ENCODE measurements around the gene ACAN. TPM values are rescaled to one million over a fixed set of nuclear protein-coding genes. Genes with fewer than 3 reads are reported as not detected.

ACAN gene
- total and polyA plus RNA-seq, 4 donors: 11.5 to 25.5 (median 17.4) TPM

DNA sequence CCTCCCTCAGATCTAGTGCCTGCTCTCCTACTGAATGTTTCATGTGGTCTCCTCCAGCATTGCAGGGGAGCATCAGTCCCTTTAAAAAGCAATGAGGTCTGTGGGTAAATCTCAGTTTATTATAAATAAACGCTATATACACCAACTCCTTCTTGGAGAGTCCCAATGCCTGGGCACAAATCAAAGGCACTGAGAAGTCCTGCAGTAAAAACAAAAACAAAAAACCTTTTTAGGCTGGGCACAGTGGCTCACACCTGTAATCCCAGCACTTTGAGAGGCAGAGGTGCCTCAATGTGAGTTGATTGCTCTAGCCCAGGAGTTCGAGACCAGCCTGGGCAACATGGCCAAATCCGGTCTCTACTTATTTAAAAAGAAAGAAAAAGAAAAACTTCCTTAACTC lies 45.0 kb downstream of the ACAN start:
- no peak overlapping the region for H3K4me3 ChIP-seq (ENCODE audit: low read depth, low read length)
- peaks cover 15% of the 10 kb centered on the region for H3K36me3 ChIP-seq (ENCODE audit: control insufficient read depth, insufficient read depth, low read length)
- H3K27me3 ChIP-seq (ENCODE audit: control insufficient read depth, insufficient read depth, low read length): no peaks in the 10 kb centered on the region
- no peaks in the 10 kb centered on the region for H3K9me3 ChIP-seq (ENCODE audit: control insufficient read depth, insufficient read depth, low read length)
- no peaks in the 10 kb centered on the region for H3K4me1 ChIP-seq (ENCODE audit: control insufficient read depth, insufficient read depth, low read length)
- DNase-seq (ENCODE audit: low read depth in 4 of 6, low spot score in 6 of 6): no peak
- 83% methylated on average over 1 of the region's 3 CpGs for WGBS (ENCODE audit: insufficient coverage)
- H3K27ac ChIP-seq (ENCODE audit: low read depth, low read length): no peak overlapping the region

DNA sequence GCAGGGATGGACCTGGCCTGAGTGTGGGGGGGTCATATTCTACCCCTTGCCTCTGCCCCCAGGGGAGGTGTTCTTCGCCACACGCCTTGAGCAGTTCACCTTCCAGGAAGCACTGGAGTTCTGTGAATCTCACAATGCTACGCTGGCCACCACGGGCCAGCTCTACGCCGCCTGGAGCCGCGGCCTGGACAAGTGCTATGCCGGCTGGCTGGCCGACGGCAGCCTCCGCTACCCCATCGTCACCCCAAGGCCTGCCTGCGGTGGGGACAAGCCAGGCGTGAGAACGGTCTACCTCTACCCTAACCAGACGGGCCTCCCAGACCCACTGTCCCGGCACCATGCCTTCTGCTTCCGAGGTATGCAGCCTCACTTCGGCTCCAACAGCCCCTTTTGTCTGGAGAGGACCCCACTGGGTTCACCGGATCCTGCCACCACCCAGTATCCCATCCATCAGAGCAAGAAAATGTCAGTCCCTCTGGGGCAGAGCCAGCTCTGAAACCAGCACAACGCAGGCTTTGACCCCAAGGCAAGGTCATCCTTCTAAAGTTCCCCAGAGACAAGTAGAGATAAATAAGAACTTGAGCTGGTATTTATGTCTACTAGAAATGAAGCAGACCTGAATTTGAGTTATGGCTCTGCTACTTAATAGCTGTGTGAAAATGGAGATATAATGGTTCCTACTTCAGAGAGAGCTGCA lies 46.3 kb downstream of the ACAN start:
- Histone ChIP-seq H3K4me1 (ENCODE audit: control insufficient read depth, insufficient read depth, low read length) (no peaks in the 10 kb centered on the region), H3K27ac (ENCODE audit: low read depth, low read length) (no peak overlapping the region), H3K27me3 (ENCODE audit: control insufficient read depth, insufficient read depth, low read length) (no peaks in the 10 kb centered on the region), H3K9me3 (ENCODE audit: control insufficient read depth, insufficient read depth, low read length) (no peaks in the 10 kb centered on the region), H3K4me3 (ENCODE audit: low read depth, low read length) (no peak overlapping the region), H3K36me3 (ENCODE audit: control insufficient read depth, insufficient read depth, low read length) (peaks cover 12% of the 10 kb centered on the region)
- 73% methylated on average over 21 of the region's 22 CpGs for WGBS (ENCODE audit: insufficient coverage)
- peak in 1 of 6 donors; percentile 12 for DNase-seq (ENCODE audit: low read depth in 4 of 6, low spot score in 6 of 6)

DNA sequence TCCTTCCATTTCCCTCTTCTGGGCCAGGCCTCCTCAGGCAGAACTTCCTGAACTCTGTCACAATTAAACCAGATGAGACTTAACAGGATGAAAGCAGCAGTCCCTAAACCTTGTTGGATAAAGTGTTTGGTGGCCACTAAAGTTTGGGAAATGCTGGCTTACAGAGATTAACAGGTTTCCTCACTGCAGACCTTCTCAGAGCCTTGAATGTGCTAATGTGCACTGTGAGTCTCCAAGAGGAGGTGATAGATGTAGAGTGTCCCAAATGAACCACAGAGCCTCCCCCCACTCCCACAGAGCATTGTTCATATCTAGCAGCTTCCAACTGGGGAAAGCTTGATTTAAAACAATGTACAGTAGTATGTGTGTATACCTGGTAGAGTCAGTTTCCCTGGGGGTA lies 49.2 kb downstream of the ACAN start:
- H3K27me3 ChIP-seq (ENCODE audit: control insufficient read depth, insufficient read depth, low read length): no peaks in the 10 kb centered on the region
- no peak for DNase-seq (ENCODE audit: low read depth in 4 of 6, low spot score in 6 of 6)
- no peaks in the 10 kb centered on the region for H3K4me1 ChIP-seq (ENCODE audit: control insufficient read depth, insufficient read depth, low read length)
- no peak overlapping the region for H3K4me3 ChIP-seq (ENCODE audit: low read depth, low read length)
- H3K9me3 ChIP-seq (ENCODE audit: control insufficient read depth, insufficient read depth, low read length): no peaks in the 10 kb centered on the region
- no peak overlapping the region for H3K27ac ChIP-seq (ENCODE audit: low read depth, low read length)
- peaks cover 3% of the 10 kb centered on the region for H3K36me3 ChIP-seq (ENCODE audit: control insufficient read depth, insufficient read depth, low read length)

DNA sequence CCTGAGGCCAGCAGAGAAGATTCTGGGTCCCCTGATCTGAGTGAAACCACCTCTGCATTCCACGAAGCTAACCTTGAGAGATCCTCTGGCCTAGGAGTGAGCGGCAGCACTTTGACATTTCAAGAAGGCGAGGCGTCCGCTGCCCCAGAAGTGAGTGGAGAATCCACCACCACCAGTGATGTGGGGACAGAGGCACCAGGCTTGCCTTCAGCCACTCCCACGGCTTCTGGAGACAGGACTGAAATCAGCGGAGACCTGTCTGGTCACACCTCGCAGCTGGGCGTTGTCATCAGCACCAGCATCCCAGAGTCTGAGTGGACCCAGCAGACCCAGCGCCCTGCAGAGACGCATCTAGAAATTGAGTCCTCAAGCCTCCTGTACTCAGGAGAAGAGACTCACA lies 55.7 kb downstream of the ACAN start:
- Histone ChIP-seq H3K27me3 (ENCODE audit: control insufficient read depth, insufficient read depth, low read length) (no peaks in the 10 kb centered on the region), H3K36me3 (ENCODE audit: control insufficient read depth, insufficient read depth, low read length) (no peaks in the 10 kb centered on the region), H3K9me3 (ENCODE audit: control insufficient read depth, insufficient read depth, low read length) (no peaks in the 10 kb centered on the region), H3K4me1 (ENCODE audit: control insufficient read depth, insufficient read depth, low read length) (no peaks in the 10 kb centered on the region), H3K27ac (ENCODE audit: low read depth, low read length) (no peak overlapping the region), H3K4me3 (ENCODE audit: low read depth, low read length) (no peak overlapping the region)
- no peak for DNase-seq (ENCODE audit: low read depth in 4 of 6, low spot score in 6 of 6)
- WGBS (ENCODE audit: insufficient coverage): 92% methylated on average over 11 of the region's 11 CpGs

DNA sequence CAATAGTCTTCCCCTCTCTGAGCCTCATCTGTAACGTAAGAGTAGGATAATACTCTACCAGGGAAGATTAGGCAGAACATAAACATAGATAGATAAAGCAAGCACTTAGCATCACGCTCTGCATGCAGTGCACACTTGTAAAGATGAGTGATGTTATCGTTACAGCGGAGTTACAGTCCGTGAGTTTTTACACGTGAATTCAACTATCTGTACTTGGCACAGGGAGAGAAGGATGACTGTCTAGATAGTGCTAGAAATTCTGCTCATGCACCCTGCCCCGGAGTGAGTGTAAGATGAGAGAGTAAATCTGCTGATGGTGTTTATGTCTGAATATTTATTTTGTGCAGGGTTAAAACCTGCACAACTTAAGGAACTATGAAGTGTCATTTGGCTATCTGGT lies 56.3 kb downstream of the ACAN start:
- Histone ChIP-seq H3K4me1 (ENCODE audit: control insufficient read depth, insufficient read depth, low read length) (no peaks in the 10 kb centered on the region), H3K27me3 (ENCODE audit: control insufficient read depth, insufficient read depth, low read length) (no peaks in the 10 kb centered on the region), H3K4me3 (ENCODE audit: low read depth, low read length) (no peak overlapping the region), H3K27ac (ENCODE audit: low read depth, low read length) (no peak overlapping the region), H3K36me3 (ENCODE audit: control insufficient read depth, insufficient read depth, low read length) (no peaks in the 10 kb centered on the region), H3K9me3 (ENCODE audit: control insufficient read depth, insufficient read depth, low read length) (no peaks in the 10 kb centered on the region)
- WGBS (ENCODE audit: insufficient coverage): 58% methylated on average over 6 of the region's 7 CpGs
- peak in 1 of 6 donors; percentile 28 for DNase-seq (ENCODE audit: low read depth in 4 of 6, low spot score in 6 of 6)

DNA sequence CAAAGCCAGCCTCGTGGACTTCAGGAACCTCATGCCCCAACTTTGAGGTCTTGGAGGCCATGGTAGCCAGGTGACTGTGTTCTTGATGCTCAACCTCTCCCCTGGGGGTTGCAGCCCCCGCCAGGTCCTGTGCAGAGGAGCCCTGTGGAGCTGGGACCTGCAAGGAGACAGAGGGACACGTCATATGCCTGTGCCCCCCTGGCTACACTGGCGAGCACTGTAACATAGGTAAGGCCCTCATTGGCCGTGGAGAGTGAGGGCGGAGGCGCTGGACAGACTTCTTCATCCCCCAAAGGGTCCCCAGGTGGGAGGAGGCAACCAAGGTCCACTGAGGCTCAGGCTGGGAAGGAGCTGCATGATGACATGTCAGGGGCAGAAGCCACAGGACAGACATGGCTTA lies 57.0 kb downstream of the ACAN start:
- Histone ChIP-seq H3K27ac (ENCODE audit: low read depth, low read length) (no peak overlapping the region), H3K4me3 (ENCODE audit: low read depth, low read length) (no peak overlapping the region), H3K9me3 (ENCODE audit: control insufficient read depth, insufficient read depth, low read length) (no peaks in the 10 kb centered on the region), H3K36me3 (ENCODE audit: control insufficient read depth, insufficient read depth, low read length) (no peaks in the 10 kb centered on the region), H3K27me3 (ENCODE audit: control insufficient read depth, insufficient read depth, low read length) (no peaks in the 10 kb centered on the region), H3K4me1 (ENCODE audit: control insufficient read depth, insufficient read depth, low read length) (no peaks in the 10 kb centered on the region)
- 86% methylated on average over 7 of the region's 7 CpGs for WGBS (ENCODE audit: insufficient coverage)
- no peak for DNase-seq (ENCODE audit: low read depth in 4 of 6, low spot score in 6 of 6)

DNA sequence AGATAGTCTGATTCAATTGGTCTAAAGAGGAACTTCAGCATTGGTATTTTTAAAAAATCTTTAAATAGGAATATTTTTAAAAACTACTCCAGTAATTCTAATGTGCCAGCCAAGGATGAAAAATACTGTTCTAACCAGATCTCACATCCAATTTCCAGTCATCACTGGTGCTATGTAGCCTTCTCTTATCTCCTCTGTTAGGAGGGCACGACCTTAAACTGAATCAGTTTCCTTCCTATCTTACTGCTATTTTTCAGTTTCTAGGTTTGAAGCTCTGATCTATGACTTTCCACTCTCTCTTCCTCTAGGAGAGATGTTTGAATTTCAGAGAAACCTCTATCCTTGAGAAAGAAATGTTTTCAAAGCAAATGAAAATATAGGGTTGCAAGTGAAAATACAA lies 60.2 kb downstream of the ACAN start:
- H3K9me3 ChIP-seq (ENCODE audit: control insufficient read depth, insufficient read depth, low read length): no peaks in the 10 kb centered on the region
- no CpG with 5 or more reads among the region's 1 CpG for WGBS (ENCODE audit: insufficient coverage)
- no peaks in the 10 kb centered on the region for H3K27me3 ChIP-seq (ENCODE audit: control insufficient read depth, insufficient read depth, low read length)
- H3K4me3 ChIP-seq (ENCODE audit: low read depth, low read length): no peak overlapping the region
- H3K4me1 ChIP-seq (ENCODE audit: control insufficient read depth, insufficient read depth, low read length): no peaks in the 10 kb centered on the region
- no peak for DNase-seq (ENCODE audit: low read depth in 4 of 6, low spot score in 6 of 6)
- H3K36me3 ChIP-seq (ENCODE audit: control insufficient read depth, insufficient read depth, low read length): no peaks in the 10 kb centered on the region
- H3K27ac ChIP-seq (ENCODE audit: low read depth, low read length): no peak overlapping the region

DNA sequence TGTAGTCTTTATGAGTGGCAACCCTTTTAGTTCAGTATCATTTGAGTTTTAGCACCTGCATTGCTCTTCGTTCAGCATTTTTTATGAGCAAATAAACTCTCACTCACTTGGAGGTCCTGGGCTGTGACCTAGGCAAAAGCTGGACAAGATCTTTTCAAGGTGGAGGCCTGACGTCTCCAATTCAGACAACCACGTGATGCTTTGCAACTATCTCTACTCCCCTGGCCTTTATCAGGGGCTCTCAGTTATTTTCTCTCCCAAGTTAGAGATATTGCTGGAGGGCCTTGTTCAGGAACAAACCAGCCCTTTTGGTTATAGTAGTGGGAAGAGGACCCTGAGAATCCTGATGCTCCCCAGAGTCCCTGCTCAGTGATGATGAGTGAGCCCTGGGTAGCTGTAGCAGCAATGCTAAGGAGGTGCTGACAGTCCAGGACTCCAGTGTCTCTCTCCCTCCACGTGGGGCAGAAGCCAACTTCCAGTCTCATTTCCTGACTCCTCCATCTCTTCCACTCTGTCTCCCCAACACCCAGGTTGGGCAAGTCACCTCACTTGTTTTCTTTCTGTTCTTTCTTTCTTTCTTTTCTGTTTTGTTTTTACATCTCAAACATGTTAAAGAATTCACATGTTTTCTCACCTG lies 61.7 kb downstream of the ACAN start:
- Histone ChIP-seq H3K36me3 (ENCODE audit: control insufficient read depth, insufficient read depth, low read length) (no peaks in the 10 kb centered on the region), H3K4me3 (ENCODE audit: low read depth, low read length) (no peak overlapping the region), H3K27me3 (ENCODE audit: control insufficient read depth, insufficient read depth, low read length) (no peaks in the 10 kb centered on the region), H3K4me1 (ENCODE audit: control insufficient read depth, insufficient read depth, low read length) (no peaks in the 10 kb centered on the region), H3K27ac (ENCODE audit: low read depth, low read length) (no peak overlapping the region), H3K9me3 (ENCODE audit: control insufficient read depth, insufficient read depth, low read length) (no peaks in the 10 kb centered on the region)
- 48% methylated on average over 2 of the region's 4 CpGs for WGBS (ENCODE audit: insufficient coverage)
- no peak for DNase-seq (ENCODE audit: low read depth in 4 of 6, low spot score in 6 of 6)

DNA sequence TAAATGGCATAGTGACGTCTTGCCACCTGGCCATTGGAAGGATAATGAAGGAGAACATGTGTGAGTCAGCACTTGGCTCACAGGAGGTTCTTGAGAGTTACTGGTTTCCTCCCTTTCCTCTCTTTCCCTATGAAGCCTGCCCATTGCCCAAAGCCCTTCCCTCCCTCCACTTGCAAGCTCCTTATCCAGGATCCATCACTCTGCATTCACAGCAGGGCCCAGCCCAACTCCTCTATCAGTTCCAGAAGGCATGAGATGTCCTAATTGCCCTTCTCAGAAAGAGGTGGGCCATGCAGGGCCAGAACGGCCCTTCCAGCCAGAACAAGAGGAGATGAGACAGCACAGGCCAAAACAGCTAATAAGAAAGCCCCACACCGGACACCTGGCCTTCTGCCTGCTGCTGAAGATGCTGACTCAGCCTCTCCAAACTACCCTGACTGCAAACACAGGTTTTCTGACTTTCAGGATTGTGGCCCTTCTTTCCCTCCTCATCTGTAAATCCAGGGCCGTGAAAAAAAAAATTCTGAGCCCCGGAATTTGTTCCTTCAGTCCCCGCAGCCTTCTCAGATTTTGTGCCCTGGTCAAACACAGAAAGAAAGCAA lies 62.4 kb downstream of the ACAN start:
- no peak overlapping the region for H3K4me3 ChIP-seq (ENCODE audit: low read depth, low read length)
- 72% methylated on average over 4 of the region's 6 CpGs for WGBS (ENCODE audit: insufficient coverage)
- H3K36me3 ChIP-seq (ENCODE audit: control insufficient read depth, insufficient read depth, low read length): no peaks in the 10 kb centered on the region
- H3K27me3 ChIP-seq (ENCODE audit: control insufficient read depth, insufficient read depth, low read length): no peaks in the 10 kb centered on the region
- H3K9me3 ChIP-seq (ENCODE audit: control insufficient read depth, insufficient read depth, low read length): no peaks in the 10 kb centered on the region
- no peaks in the 10 kb centered on the region for H3K4me1 ChIP-seq (ENCODE audit: control insufficient read depth, insufficient read depth, low read length)
- DNase-seq (ENCODE audit: low read depth in 4 of 6, low spot score in 6 of 6): no peak
- H3K27ac ChIP-seq (ENCODE audit: low read depth, low read length): no peak overlapping the region
